Measurements from ENCODE around the gene RARRES1. TPM values are rescaled to one million over a fixed set of nuclear protein-coding genes. Genes with fewer than 3 reads are reported as not detected.

Gene RARRES1
- total RNA-seq, 1 experiment from 2014 or later, result not detected

- CTCF ChIA-PET, result no interaction called here
- TF ChIP-seq CTCF (conservative IDR thresholded peaks at IDR 0.05; ENCODE audit: low read depth, low read length), result no peak
- TF ChIP-seq EZH2 (IDR thresholded peaks at IDR 0.05; ENCODE audit: borderline replicate concordance, low read depth, low read length, poor library complexity, severe bottlenecking), result no peak
- no peak overlapping the region for H3K27ac ChIP-seq (ENCODE audit: low read depth, low read length, poor library complexity, severe bottlenecking)
- no peak for DNase-seq (ENCODE audit: low spot score)
- peaks cover 21% of the 10 kb centered on the region for H3K36me3 ChIP-seq (ENCODE audit: insufficient read depth, low read length, poor library complexity, severe bottlenecking)
- intact Hi-C loops (cut with micrococcal nuclease; ENCODE audit: unreplicated experiment), result no loop called here
- BruUV-seq (replicated peaks), result no TSS peak
- no peaks in the 10 kb centered on the region for H3K9me3 ChIP-seq (ENCODE audit: low read depth, low read length, poor library complexity, severe bottlenecking)
- H3K4me1 ChIP-seq (ENCODE audit: insufficient read depth, low read length, poor library complexity, severe bottlenecking), result no peaks in the 10 kb centered on the region
- no peaks in the 10 kb centered on the region for H3K27me3 ChIP-seq (replicated peaks; ENCODE audit: insufficient read depth, low read depth, low read length, poor library complexity)
- no peak overlapping the region for H3K4me3 ChIP-seq (ENCODE audit: low read depth, low read length, poor library complexity, severe bottlenecking)
- POLR2A ChIA-PET (ENCODE audit: low non-redundant PET), result no interaction called here
Measured at GRCh38 chr3:158668506-158668905, 63.8 kb downstream of the RARRES1 start.

- TF ChIP-seq CTCF (conservative IDR thresholded peaks at IDR 0.05; ENCODE audit: low read depth, low read length) (no peak), EZH2 (IDR thresholded peaks at IDR 0.05; ENCODE audit: borderline replicate concordance, low read depth, low read length, poor library complexity, severe bottlenecking) (no peak)
- no peak for DNase-seq (ENCODE audit: low spot score)
- POLR2A ChIA-PET (ENCODE audit: low non-redundant PET), result no interaction called here
- H3K27ac ChIP-seq (ENCODE audit: low read depth, low read length, poor library complexity, severe bottlenecking), result no peak overlapping the region
- intact Hi-C loops (cut with micrococcal nuclease; ENCODE audit: unreplicated experiment), result no loop called here
- CTCF ChIA-PET, result no interaction called here
- BruUV-seq (replicated peaks), result no TSS peak
- H3K9me3 ChIP-seq (ENCODE audit: low read depth, low read length, poor library complexity, severe bottlenecking), result no peaks in the 10 kb centered on the region
- no peaks in the 10 kb centered on the region for H3K4me1 ChIP-seq (ENCODE audit: insufficient read depth, low read length, poor library complexity, severe bottlenecking)
- H3K36me3 ChIP-seq (ENCODE audit: insufficient read depth, low read length, poor library complexity, severe bottlenecking), result peaks cover 36% of the 10 kb centered on the region
- no peaks in the 10 kb centered on the region for H3K27me3 ChIP-seq (replicated peaks; ENCODE audit: insufficient read depth, low read depth, low read length, poor library complexity)
- no peak overlapping the region for H3K4me3 ChIP-seq (ENCODE audit: low read depth, low read length, poor library complexity, severe bottlenecking)
Measured at GRCh38 chr3:158666416-158666815, 65.8 kb downstream of the RARRES1 start.

GRCh38 chr3:158663832-158664231, 68.4 kb downstream of the RARRES1 start:
- TF ChIP-seq CTCF (conservative IDR thresholded peaks at IDR 0.05; ENCODE audit: low read depth, low read length) (no peak), EZH2 (IDR thresholded peaks at IDR 0.05; ENCODE audit: borderline replicate concordance, low read depth, low read length, poor library complexity, severe bottlenecking) (no peak)
- intact Hi-C loops (cut with micrococcal nuclease; ENCODE audit: unreplicated experiment), result loop anchor here (5.0 kb wide), 1 partner anchor 593 kb away; no protein-coding TSS in a partner anchor
- DNase-seq (ENCODE audit: low spot score), result no peak
- no peak overlapping the region for H3K27ac ChIP-seq (ENCODE audit: low read depth, low read length, poor library complexity, severe bottlenecking)
- ChIA-PET POLR2A (ENCODE audit: low non-redundant PET) (no interaction called here), CTCF (no interaction called here)
- no TSS peak for BruUV-seq (replicated peaks)
- H3K27me3 ChIP-seq (replicated peaks; ENCODE audit: insufficient read depth, low read depth, low read length, poor library complexity), result no peaks in the 10 kb centered on the region
- no peaks in the 10 kb centered on the region for H3K9me3 ChIP-seq (ENCODE audit: low read depth, low read length, poor library complexity, severe bottlenecking)
- H3K4me3 ChIP-seq (ENCODE audit: low read depth, low read length, poor library complexity, severe bottlenecking), result no peak overlapping the region
- peaks cover 52% of the 10 kb centered on the region for H3K36me3 ChIP-seq (ENCODE audit: insufficient read depth, low read length, poor library complexity, severe bottlenecking)
- no peaks in the 10 kb centered on the region for H3K4me1 ChIP-seq (ENCODE audit: insufficient read depth, low read length, poor library complexity, severe bottlenecking)
